Measurements from ENCODE around the gene KRT6B.

- no peak for TF ChIP-seq CTCF (IDR thresholded peaks at IDR 0.05; ENCODE audit: poor library complexity, severe bottlenecking)
- no peak for TF ChIP-seq EP300 (conservative IDR thresholded peaks at IDR 0.05; ENCODE audit: poor library complexity, severe bottlenecking)
- no peak for TF ChIP-seq REST (IDR thresholded peaks at IDR 0.05; ENCODE audit: borderline replicate concordance)
- no peak for TF ChIP-seq POLR2AphosphoS5 (IDR thresholded peaks at IDR 0.05)
- TF ChIP-seq EZH2 (IDR thresholded peaks at IDR 0.05; ENCODE audit: borderline replicate concordance, insufficient read depth, low read length, poor library complexity, severe bottlenecking) = no peak
- TF ChIP-seq RAD21 (conservative IDR thresholded peaks at IDR 0.05) = no peak
- TF ChIP-seq SMC3 (conservative IDR thresholded peaks at IDR 0.05; ENCODE audit: poor library complexity) = no peak
These were observed 55.3 kb downstream of the KRT6B start for GRCh38 chr12:52396656-52397055.
